Fibroblast of pulmonary artery (primary cell): ENCODE results near the gene PTPRG.
"Not testable (repeated sequence)": the region's sequence is repeated elsewhere in the genome, so short reads cannot be mapped to it uniquely, and the experiment has no call there.

Source experiments
- DNase-seq: peaks from one replicate; pipeline ENCODE4 v3.0.0-alpha.2; 2010; ENCODE audit warnings: low read depth
- H3K4me3 ChIP-seq: replicated peaks from 2 replicates; pipeline ENCODE4 v1.5.1; 2011; ENCODE audit warnings: low read depth, mild to moderate bottlenecking, control low read depth, low read length, moderate library complexity
- TF ChIP-seq, protein P1 (sequence below): IDR thresholded peaks from 2 replicates; pipeline ENCODE4 v1.5.1; 2011; ENCODE audit warnings: mild to moderate bottlenecking, control low read depth, low read length, inconsistent platforms; ENCODE audit errors: missing control alignments

Gene PTPRG

DNA sequence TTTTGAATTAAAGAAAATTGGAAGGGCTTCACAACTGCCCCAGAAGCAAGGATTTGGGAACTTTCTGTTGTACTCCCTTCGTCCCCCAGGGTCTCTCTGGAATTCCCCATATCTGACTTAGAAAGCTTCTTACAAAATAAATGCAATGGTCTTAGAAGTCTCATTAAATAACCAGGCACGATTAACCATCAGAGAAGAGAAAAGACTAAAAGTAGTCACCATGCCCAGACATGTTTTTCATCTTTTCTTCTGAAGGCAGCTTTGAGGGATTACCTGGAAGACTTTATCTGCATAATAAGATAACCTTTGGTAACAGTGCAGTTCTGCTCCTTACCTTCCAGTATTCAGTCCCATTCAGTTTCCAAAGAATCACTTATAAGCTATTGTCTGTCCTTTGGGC, 135.9 kb downstream of the PTPRG start:
- H3K4me3 ChIP-seq, result no peak overlapping the region
- TF ChIP-seq, protein P1, sequence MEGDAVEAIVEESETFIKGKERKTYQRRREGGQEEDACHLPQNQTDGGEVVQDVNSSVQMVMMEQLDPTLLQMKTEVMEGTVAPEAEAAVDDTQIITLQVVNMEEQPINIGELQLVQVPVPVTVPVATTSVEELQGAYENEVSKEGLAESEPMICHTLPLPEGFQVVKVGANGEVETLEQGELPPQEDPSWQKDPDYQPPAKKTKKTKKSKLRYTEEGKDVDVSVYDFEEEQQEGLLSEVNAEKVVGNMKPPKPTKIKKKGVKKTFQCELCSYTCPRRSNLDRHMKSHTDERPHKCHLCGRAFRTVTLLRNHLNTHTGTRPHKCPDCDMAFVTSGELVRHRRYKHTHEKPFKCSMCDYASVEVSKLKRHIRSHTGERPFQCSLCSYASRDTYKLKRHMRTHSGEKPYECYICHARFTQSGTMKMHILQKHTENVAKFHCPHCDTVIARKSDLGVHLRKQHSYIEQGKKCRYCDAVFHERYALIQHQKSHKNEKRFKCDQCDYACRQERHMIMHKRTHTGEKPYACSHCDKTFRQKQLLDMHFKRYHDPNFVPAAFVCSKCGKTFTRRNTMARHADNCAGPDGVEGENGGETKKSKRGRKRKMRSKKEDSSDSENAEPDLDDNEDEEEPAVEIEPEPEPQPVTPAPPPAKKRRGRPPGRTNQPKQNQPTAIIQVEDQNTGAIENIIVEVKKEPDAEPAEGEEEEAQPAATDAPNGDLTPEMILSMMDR, result no peak
- no peak for DNase-seq

DNA sequence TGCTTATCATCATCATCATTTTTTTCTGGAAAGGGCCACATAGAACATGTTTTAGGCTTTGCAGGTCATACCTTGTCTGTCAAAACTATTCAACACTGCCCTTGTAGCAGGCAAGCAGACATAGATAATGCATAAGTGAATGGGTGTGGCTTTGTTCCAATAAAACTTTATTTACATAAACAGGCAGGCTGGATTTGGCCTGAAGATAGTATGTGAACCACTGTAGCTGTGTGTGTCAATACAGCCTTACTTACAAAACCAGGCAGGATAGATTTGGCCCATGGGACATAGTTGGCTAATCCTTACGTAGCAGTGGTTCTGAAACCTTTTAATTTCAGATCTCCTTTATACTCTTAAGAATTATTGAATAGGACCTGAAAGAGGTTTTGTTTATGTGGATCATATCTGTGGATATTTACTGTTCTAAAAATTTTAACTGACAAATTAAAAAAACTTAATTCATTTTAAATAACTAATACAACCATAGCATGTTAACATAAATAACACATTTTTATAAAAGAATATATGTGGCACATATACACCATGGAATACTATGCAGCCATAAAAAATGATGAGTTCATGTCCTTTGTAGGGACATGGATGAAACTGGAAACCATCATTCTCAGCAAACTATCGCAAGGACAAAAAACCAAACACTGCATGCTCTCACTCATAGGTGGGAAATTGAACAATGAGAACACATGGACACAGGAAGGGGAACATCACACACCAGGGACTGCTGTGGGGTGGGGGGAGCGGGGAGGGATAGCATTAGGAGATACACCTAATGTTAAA, 137.1 kb downstream of the PTPRG start:
- not testable (repeated sequence) for DNase-seq, H3K4me3 ChIP-seq

DNA sequence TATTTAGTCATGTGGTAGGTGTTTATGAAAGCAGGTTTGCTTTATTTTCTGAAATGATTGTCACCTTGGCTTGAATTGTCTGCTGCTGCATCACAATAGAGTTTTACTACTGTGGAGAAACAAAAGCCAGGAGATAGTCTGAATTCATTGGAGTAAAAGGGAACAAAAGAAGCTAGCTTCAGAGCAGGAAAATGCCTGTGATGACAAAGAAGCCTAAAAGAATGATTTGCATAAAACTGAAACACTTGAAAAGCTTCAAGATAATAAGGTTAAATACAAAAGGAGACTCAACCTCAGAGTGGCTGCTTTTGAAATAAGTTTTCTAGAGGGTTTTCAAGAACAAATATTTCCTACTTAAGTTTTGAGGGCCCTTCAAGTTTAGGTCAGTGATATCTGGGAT, 138.3 kb downstream of the PTPRG start:
- DNase-seq, result no peak
- TF ChIP-seq, protein P1, result no peak
- no peak overlapping the region for H3K4me3 ChIP-seq

DNA sequence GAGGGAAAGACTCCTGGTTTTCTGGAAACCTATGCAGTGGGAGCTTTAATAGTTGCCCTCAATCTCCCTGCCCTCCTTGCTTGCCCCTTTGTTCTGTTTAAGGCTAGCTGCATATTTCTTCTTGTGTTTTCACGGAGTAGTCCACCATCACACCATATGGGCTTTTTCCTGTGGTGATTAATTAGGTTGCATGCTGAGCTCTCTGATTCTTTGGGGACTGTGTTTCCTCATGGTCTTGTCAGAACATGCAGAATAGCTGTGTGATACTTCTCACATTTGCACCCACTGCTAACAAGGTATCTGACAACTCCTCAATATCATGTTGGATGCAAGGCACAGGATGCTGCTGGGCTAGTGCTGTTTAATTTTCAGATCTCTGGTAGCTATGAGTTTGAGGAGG, 139.6 kb downstream of the PTPRG start:
- TF ChIP-seq, protein P1, result no peak
- DNase-seq, result no peak
- no peak overlapping the region for H3K4me3 ChIP-seq

DNA sequence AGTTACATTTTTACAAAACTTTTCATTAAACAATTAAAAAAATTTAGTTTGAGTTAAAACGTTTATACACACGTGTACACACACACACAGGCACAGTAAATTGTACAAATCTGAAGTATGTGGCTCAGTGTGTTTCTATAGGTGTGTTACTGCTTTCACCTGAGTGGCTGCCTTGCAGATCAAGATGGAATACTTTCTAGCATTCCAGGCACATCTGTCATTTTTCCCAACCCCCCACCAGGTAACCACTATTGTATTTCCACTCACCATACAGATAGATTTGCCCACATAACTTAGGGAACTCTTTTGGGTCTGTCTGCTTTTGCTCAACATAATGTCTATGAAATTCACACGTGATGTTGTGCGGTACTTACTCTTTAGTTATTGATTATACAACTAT, 141.1 kb downstream of the PTPRG start:
- no peak for DNase-seq
- no peak overlapping the region for H3K4me3 ChIP-seq
- TF ChIP-seq, protein P1, result no peak

DNA sequence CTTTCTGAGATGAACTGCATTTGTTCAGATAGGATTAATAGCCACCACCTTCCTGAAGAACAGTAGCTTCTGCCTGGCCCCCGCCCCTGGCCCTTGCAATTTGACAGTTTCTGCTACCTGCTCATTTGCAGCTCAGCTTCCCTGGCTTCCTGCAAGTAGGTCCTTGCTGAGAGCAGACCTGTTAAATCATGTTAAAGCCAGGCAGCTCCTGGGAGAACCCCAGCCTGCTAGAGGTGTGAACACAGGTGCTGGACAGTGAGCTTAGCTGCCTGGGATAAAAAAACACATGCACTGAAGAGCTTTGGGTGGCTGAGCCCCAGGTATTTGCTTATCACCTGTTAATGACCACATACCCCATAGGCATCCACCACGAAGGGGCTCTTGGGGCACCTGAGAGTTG, 143.4 kb downstream of the PTPRG start:
- no peak overlapping the region for H3K4me3 ChIP-seq
- DNase-seq, result no peak
- TF ChIP-seq, protein P1, result no peak

DNA sequence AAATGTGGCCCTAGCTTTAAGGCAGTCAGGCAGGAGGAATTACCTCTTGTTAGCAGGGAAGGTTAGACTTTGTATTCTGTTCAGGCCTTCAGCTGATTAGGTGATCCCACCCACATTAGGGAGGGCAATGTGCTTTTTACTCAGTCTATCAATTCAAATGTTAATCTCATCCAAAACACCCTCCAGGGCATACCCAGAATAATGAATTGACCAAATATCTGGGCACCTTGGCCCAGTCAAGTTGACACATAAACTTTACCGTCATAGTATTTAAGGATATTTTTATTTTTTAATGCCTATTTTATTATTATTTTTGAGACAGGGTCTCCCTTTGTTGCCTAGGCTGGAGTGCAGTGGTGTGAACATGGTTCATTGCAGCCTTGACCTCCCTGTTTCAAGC, 146.1 kb downstream of the PTPRG start:
- H3K4me3 ChIP-seq, result no peak overlapping the region
- TF ChIP-seq, protein P1, result no peak
- no peak for DNase-seq

DNA sequence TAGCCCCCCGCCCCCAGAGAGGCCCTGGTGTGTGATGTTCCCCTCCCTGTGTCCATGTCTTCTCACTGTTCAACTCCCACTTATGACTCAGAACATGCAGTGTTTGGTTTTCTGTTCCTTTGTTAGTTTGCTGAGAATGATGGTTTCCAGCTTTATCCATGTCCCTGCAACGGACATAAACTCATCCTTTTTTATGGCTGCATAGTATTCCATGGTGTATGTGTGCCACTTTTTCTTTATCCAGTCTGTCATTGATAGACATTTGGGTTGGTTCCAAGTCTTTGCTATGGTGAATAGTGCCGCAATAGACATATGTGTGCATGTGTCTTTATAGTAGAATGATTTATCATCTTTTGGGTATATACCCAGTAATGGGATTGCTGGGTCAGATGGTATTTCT, 149.5 kb downstream of the PTPRG start:
- not testable (repeated sequence) for DNase-seq, H3K4me3 ChIP-seq
